ENCODE data around the gene ELAPOR1.

Gene ELAPOR1

DNA sequence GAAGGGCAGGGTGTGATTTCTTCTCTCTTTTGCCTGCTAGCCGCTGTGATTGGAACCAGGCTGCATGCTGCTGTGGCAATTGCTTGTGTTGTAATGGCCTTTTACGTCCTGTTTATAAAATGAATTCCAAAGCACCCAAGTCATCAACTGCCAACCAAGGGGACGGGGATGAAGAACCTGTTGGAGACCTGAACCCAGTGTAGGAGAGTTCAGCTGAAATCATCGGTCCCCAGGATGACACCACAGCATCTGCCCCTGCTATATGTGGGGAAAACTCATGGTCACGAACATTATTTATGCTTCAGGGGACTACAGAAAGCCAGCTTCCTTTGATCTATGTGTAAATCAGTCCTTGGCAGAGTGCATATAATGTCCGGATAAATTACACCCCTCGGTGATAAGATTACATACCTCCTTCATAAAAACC, 19.5 kb upstream of the ELAPOR1 start:
- Mint-ChIP-seq H3K36me3 (ENCODE audit: low read depth) (peaks cover 24% of the 10 kb centered on the region), H3K27me3 (ENCODE audit: low read depth) (no peaks in the 10 kb centered on the region), H3K4me1 (peaks cover 22% of the 10 kb centered on the region), H3K27ac (peak overlapping the region in 1 of 3 experiments; percentile 31), H3K9me3 (no peaks in the 10 kb centered on the region), H3K4me3 (peak overlapping the region in 2 of 3 experiments; percentile 23 to 35)
- TF ChIP-seq, protein P1, sequence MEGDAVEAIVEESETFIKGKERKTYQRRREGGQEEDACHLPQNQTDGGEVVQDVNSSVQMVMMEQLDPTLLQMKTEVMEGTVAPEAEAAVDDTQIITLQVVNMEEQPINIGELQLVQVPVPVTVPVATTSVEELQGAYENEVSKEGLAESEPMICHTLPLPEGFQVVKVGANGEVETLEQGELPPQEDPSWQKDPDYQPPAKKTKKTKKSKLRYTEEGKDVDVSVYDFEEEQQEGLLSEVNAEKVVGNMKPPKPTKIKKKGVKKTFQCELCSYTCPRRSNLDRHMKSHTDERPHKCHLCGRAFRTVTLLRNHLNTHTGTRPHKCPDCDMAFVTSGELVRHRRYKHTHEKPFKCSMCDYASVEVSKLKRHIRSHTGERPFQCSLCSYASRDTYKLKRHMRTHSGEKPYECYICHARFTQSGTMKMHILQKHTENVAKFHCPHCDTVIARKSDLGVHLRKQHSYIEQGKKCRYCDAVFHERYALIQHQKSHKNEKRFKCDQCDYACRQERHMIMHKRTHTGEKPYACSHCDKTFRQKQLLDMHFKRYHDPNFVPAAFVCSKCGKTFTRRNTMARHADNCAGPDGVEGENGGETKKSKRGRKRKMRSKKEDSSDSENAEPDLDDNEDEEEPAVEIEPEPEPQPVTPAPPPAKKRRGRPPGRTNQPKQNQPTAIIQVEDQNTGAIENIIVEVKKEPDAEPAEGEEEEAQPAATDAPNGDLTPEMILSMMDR (IDR thresholded peaks at IDR 0.05; ENCODE audit: unreplicated experiment in 3 of 3) = no peak

DNA sequence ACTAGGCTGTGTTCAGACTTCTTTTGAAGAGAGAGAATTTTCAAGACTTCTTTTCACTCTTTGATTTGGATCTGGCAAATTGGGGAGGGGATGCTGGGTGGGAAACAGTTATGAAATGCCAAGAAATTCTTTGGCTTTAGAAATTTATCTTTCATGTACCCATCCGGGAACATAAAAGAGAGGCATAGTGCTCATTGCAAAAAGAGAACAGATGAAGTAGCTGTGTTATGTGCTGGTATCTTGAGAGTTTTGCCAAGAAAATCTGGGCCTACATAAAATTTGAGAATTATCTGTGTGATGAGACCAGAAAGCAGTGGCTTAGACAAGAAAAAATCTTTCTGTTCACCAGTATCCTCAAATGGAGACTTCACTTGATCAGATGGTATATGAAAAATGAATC, 19.0 kb upstream of the ELAPOR1 start:
- peaks cover 24% of the 10 kb centered on the region for H3K4me1 Mint-ChIP-seq
- no peak overlapping the region for H3K27ac Mint-ChIP-seq

DNA sequence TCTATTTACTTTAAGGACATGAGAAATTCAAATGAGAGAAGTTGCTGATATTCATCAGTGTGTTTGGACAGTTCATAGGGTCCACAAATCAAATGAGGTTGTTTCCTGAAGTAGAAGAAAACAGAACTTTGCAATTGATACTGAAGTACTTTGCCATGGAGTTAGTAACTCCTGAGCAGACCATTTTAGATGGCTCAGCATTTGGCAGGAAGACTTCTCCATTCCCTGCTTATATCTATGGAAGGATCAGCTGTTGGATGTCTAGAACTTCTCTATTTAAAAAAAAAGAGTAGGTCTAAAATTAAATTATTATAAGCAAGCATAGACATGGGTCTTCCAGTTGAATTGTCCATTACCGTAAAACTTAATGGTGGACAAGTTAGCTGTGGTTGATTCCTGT, 18.3 kb upstream of the ELAPOR1 start:
- Mint-ChIP-seq H3K4me3 (no peak overlapping the region), H3K36me3 (ENCODE audit: low read depth) (peaks cover 19% of the 10 kb centered on the region), H3K27ac (no peak overlapping the region)

More for the DNA sequence above, 19.0 kb upstream of the ELAPOR1 start:
- peaks cover 23% of the 10 kb centered on the region for H3K36me3 Mint-ChIP-seq (ENCODE audit: low read depth)
- H3K9me3 Mint-ChIP-seq = no peaks in the 10 kb centered on the region
- peak overlapping the region in 2 of 3 experiments; percentile 23 to 35 for H3K4me3 Mint-ChIP-seq
- TF ChIP-seq, protein P1 (IDR thresholded peaks at IDR 0.05; ENCODE audit: unreplicated experiment in 3 of 3) = no peak
- no peaks in the 10 kb centered on the region for H3K27me3 Mint-ChIP-seq (ENCODE audit: low read depth)

DNA sequence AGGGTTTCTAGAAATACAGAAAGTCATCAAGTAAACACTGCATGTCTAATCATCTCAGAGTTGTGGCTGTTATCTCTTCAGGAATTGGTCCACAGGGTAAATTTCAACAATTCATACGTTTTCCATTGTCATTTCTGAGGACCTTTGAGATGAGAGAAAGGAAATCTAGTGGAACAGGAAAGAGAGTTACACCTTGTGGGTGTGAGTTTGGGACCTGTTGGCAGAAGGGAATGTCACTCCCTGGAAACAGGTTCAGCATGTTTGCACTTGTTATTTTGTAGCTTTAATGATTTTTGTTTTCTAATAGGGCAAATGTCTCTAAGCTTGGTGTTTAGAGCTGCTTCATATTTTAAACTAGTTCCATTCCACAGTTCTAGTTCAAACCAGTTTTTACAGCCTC, 17.8 kb upstream of the ELAPOR1 start:
- Mint-ChIP-seq H3K9me3 (no peaks in the 10 kb centered on the region), H3K27me3 (ENCODE audit: low read depth) (no peaks in the 10 kb centered on the region), H3K4me3 (no peak overlapping the region), H3K36me3 (ENCODE audit: low read depth) (peaks cover 19% of the 10 kb centered on the region), H3K4me1 (peaks cover 25% of the 10 kb centered on the region), H3K27ac (no peak overlapping the region)
- TF ChIP-seq, protein P1 (IDR thresholded peaks at IDR 0.05; ENCODE audit: unreplicated experiment in 3 of 3) = no peak

More for the DNA sequence above, 18.3 kb upstream of the ELAPOR1 start:
- no peaks in the 10 kb centered on the region for H3K9me3 Mint-ChIP-seq
- peaks cover 27% of the 10 kb centered on the region for H3K4me1 Mint-ChIP-seq
- no peaks in the 10 kb centered on the region for H3K27me3 Mint-ChIP-seq (ENCODE audit: low read depth)
- TF ChIP-seq, protein P1 (IDR thresholded peaks at IDR 0.05; ENCODE audit: unreplicated experiment in 3 of 3) = no peak

DNA sequence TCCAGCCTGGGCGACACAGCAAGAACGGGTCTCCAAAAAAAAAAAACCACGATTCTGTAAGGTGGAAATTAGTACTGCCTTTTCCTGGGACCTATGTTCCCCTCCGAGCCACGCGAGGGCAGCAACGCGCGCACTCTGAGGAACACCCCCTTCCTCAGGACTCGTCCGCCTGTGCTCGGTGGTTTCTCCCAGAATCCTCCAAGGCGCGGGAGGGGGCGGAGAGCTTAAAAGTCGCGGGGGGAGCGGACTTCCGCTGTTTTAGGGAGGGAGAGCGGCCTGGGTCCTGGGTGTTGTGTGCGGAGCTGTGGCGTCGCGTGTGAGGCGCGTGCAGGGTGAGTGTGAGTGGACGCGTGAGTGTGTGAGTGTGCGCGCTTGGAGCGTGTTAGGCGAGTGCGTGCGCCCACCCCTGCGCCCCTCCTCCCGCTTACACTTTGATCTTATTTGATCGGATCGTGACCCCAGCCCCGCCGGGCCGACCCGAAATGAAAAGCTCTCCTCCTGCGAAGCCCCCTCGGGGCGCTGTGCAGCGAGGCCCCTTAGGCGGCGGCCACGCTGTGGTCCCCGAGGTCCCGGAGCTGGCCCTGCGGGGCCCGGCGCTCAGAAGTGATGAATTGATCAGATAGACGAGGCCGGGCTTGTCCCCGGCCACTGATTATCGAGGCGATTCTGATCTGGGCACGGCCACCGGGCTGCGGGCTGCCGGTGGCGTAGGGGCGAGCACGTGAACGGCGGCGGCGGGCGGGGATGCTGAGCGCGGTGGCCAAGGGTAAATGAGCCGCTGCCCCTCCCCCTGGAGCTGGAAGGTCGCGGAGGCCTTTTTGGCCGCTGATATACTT, 13.8 kb upstream of the ELAPOR1 start:
- H3K4me3 Mint-ChIP-seq = peak overlapping the region; percentile 97 to 98 (median 97)
- H3K36me3 Mint-ChIP-seq (ENCODE audit: low read depth) = peaks cover 12% of the 10 kb centered on the region
- no peaks in the 10 kb centered on the region for H3K27me3 Mint-ChIP-seq (ENCODE audit: low read depth)
- TF ChIP-seq, protein P1 (IDR thresholded peaks at IDR 0.05; ENCODE audit: unreplicated experiment in 3 of 3) = peak; percentile 84 to 91 (median 85)
- no peaks in the 10 kb centered on the region for H3K9me3 Mint-ChIP-seq
- peaks cover 5% of the 10 kb centered on the region for H3K4me1 Mint-ChIP-seq
- H3K27ac Mint-ChIP-seq = peak overlapping the region; percentile 93 to 98 (median 97)

Measured in nephron (organoid).